Activated CD4-positive, CD25-positive, alpha-beta regulatory T cell treated with anti-CD3 and anti-CD28 coated beads, Interleukin-2, amount 50 U/mL, for 16 hours (primary cell): ENCODE data around the gene GSDMA.
"Not testable (repeated sequence)": the region's sequence is repeated elsewhere in the genome, so short reads cannot be mapped to it uniquely, and the experiment has no call there.

Experiments
- DNase-seq: peaks from one replicate; pipeline ENCODE4 v3.0.0-alpha.2; 2020; ENCODE audit warnings: low read depth, low spot score

GSDMA gene

DNA sequence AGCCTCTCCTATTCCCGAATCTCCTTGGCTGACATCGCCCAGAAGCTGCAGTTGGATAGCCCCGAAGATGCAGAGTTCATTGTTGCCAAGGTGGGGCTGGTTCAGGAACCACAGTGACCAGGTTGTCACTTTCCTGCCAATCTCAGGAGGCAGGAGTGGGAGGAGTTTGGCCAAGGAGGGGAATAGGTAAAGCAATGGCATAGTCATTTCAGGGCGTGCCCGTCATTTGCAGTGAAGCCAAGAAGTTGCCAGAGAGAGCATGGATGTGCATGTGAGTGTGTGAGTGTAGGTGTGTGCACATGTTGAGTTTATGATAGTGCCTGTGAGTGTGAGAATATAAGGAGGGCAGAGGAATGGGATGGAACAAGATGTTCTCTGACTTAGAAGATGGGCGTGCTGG is 32.6 kb downstream of the GSDMA start:
- DNase-seq, result no peak

DNA sequence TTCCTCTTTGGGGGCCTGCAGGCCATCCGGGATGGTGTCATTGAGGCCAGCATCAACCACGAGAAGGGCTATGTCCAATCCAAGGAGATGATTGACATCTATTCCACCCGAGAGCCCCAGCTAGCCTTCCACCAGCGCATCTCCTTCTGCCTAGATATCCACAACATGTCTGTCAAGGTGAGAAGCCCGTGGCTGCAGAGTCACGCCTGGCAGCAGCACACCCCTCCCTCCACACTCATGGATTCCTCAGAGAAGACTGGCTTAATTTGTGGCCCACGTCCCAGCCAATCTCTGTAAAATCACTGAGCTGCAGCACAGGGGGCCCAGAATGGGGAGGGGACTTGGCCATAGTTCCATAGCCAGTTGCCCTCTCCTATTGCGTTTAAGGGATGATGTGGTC is 33.4 kb downstream of the GSDMA start:
- DNase-seq, result no peak

DNA sequence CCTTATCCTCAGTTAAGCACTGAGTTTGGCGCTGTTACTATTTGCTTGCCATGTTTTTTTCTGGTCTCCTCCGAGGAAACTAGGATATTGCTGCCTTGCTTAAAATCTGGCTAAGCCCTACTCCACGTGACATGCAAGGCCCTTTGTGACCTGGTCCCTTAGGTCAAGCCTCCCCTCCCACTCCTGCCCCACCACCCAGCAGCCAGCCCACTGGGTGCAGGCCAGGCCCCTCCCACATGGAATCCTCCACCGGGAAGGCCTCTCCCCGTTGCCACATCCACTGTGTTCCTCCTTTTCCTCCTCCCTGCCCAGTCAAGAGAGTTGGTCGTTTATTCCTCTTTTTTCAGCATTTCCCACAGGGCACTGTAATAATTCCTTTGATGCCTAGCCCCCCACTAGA is 34.0 kb downstream of the GSDMA start:
- no peak for DNase-seq

DNA sequence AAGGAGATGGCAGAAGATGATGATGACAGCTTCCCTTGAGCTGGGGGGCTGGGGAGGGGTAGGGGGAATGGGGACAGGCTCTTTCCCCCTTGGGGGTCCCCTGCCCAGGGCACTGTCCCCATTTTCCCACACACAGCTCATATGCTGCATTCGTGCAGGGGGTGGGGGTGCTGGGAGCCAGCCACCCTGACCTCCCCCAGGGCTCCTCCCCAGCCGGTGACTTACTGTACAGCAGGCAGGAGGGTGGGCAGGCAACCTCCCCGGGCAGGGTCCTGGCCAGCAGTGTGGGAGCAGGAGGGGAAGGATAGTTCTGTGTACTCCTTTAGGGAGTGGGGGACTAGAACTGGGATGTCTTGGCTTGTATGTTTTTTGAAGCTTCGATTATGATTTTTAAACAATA is 34.7 kb downstream of the GSDMA start:
- DNase-seq, result no peak

DNA sequence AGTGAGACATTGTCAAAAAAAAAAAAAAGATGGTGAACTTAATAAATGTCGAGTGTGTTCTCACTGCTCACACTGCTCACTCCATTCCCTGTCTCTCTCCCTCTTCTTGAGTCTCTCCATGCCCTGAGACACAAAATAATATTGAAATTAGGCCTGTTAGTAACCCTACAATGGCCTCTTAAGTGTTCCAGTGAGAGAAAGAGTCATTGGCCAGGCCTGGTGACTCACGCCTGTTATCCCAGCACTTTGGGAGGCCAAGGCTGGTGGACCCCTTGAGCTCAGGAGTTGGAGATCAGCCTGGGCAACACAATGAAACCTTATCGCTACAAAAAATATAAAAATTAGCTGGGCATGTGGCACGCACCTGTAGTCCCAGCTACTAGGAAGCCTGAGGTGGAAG is 36.3 kb downstream of the GSDMA start:
- no peak for DNase-seq

DNA sequence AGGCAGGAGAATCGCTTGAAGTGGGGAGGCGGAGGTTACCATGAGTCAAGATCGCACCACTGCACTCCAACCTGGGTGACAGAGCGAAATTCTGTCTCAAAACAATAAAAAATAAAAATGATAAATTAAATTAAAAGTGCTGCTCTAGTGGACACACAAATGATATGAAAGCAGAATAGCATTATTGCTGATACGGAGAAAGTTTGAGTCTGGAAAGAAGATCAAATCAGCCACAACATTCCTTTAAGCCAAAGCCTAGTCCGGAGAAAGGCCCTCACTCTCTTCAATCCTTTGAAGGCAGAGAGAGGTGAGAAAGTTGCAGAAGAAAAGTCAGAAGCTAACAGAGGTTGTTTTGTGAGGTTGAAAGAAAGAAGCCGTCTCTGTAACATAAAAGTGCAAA is 37.4 kb downstream of the GSDMA start:
- DNase-seq, result no peak

DNA sequence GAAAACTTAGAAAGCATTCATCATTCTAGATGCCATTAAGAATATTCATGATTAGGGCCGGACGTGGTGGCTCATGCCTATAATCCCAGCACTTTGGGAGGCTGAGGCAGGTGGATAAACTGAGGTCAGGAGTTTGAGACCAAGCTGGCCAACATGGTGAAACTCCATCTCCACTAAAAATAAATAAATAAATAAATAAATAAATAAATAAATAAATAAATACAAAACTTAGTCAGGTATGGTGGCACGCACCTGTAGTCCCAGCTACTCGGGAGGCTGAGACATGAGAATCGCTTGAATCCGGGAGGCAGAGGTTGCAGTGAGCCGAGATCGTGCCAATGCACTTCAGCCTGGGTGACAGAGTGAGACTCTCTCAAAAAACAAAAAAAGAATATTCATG is 38.5 kb downstream of the GSDMA start:
- DNase-seq, result not testable (repeated sequence)

DNA sequence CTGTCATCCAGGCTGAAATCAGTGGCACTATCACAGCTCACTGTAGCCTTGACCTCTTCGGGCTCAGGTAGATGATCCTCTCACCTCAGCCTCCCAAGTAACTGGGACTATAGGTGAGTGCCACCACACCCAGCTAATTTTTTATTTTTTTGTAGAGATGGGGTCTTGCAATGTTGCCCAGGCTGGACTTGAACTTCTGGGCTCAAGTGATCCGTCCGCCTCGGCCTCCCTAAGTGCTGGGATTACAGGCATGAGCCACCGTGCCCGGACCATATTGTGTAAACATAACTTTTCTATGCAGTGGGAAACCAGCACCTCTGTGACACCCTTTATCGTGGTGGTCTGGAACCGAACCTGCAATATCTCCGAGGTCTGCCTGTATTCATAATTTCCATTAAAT is 41.3 kb downstream of the GSDMA start:
- no peak for DNase-seq

DNA sequence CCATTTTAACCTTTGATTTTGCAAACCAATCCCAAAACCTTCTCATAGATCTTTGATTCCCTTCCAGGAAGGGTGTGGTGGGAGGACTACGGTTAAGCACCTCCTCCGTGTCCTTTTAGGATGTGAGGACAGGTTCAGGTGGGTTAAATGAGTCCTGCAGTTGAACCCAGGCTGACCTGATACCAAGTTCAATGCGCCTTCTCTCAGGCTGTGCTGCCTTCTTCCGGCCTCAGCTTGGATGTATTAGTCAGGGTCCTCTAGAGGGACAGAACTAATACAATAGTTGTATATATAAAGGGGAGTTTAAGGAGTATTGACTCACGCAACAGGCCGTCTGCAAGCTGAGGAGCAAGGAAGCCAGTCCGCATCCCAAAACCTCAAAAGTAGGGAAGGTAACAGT is 41.9 kb downstream of the GSDMA start:
- DNase-seq, result no peak

DNA sequence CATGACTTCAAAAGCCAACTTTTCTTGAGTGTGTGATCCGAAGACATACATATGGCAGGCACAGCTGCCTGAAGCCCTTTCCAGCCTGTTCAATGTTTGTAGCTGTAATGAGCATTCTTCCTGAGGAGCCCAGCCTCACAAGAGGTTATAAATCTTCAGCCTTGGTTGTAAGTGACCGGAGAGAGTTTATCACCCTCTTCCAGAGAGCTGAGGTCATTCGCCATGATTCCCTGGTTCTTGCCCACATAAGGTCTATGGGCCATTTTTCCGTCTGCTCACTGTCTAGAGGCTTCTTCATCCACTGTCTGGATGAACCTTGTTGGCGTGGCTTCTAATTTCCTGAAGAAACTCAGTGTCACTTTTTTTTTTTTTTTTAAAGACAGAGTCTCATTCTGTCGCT is 42.7 kb downstream of the GSDMA start:
- DNase-seq, result no peak

DNA sequence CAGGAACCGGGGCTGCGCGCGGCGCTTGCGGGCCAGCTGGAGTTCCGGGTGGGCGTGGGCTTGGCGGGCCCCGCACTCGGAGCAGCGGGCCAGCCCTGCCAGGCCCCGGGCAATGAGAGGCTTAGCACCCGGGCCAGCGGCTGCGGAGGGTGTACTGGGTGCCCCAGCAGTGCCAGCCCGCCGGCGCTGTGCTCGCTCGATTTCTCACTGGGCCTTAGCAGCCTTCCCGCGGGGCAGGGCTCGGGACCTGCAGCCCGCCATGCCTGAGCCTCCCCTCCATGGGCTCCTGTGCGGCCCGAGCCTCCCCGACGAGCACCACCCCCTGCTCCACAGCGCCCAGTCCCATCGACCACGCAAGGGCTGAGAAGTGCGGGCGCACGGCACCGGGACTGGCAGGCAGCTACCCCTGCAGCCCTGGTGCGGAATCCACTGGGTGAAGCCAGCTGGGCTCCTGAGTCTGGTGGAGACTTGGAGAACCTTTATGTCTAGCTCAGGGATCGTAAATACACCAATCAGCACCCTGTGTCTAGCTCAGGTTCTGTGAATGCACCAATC is 48.2 kb downstream of the GSDMA start:
- not testable (repeated sequence) for DNase-seq

DNA sequence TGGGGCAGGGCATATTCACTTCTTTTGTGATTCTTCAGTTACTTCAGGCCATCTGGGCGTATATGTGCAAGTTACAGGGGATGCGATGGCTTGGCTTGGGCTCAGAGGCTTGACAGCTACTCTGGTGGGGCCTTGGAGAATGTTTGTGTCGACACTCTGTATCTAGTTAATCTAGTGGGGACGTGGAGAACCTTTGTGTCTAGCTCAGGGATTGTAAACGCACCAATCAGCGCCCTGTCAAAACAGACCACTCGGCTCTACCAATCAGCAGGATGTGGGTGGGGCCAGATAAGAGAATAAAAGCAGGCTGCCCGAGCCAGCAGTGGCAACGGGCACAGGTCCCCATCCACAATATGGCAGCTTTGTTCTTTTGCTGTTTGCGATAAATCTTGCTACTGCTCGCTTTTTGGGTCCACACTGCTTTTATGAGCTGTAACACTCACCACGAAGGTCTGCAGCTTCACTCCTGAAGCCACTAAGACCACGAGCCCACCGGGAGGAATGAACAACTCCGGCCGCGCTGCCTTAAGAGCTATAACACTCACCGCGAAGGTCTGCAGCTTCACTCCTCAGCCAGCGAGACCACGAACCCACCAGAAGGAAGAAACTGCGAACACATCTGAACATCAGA is 49.3 kb downstream of the GSDMA start:
- not testable (repeated sequence) for DNase-seq

DNA sequence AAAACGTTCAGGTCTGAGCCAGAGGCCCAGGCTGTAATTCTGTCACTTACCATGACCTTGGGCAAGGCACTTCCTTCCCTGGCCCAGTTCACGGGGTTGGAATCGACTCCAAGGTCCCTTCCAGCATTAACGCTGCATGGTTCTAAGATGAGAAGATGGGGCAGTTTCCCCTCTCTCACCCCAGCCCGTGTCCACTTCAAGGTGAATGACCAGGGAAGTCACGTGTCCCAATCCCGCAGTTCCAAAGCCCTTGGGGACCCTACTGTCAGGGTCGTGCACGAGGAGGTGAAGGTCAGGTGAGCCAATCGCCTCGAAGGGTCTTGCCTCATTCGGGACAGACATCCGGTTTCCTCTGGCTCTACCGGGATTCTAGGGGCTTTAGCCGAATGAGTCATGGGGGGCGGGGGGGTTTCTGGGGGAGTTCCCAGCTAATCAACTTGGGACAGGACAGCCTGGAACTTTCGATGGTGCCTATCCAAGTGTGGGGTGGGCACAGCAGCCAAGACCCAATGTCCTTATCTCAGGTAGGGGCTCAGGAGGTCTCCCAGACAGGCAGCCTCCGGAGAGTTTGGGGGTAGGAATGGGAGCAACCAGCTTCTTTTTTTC is 51.7 kb downstream of the GSDMA start:
- DNase-seq, result no peak

DNA sequence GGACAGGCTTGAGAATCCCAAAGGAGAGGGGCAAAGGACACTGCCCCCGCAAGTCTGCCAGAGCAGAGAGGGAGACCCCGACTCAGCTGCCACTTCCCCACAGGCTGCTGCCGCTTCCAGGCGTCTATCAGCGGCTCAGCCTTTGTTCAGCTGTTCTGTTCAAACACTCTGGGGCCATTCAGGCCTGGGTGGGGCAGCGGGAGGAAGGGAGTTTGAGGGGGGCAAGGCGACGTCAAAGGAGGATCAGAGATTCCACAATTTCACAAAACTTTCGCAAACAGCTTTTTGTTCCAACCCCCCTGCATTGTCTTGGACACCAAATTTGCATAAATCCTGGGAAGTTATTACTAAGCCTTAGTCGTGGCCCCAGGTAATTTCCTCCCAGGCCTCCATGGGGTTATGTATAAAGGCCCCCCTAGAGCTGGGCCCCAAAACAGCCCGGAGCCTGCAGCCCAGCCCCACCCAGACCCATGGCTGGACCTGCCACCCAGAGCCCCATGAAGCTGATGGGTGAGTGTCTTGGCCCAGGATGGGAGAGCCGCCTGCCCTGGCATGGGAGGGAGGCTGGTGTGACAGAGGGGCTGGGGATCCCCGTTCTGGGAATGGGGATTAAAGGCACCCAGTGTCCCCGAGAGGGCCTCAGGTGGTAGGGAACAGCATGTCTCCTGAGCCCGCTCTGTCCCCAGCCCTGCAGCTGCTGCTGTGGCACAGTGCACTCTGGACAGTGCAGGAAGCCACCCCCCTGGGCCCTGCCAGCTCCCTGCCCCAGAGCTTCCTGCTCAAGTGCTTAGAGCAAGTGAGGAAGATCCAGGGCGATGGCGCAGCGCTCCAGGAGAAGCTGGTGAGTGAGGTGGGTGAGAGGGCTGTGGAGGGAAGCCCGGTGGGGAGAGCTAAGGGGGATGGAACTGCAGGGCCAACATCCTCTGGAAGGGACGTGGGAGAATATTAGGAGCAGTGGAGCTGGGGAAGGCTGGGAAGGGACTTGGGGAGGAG is 52.5 kb downstream of the GSDMA start, which contains the start of gene CSF3:
CSF3 (plus strand) TSS at position 436 of the 993 bp plus-strand sequence; CDS start at position 471, 35 bp downstream.
- no peak for DNase-seq

DNA sequence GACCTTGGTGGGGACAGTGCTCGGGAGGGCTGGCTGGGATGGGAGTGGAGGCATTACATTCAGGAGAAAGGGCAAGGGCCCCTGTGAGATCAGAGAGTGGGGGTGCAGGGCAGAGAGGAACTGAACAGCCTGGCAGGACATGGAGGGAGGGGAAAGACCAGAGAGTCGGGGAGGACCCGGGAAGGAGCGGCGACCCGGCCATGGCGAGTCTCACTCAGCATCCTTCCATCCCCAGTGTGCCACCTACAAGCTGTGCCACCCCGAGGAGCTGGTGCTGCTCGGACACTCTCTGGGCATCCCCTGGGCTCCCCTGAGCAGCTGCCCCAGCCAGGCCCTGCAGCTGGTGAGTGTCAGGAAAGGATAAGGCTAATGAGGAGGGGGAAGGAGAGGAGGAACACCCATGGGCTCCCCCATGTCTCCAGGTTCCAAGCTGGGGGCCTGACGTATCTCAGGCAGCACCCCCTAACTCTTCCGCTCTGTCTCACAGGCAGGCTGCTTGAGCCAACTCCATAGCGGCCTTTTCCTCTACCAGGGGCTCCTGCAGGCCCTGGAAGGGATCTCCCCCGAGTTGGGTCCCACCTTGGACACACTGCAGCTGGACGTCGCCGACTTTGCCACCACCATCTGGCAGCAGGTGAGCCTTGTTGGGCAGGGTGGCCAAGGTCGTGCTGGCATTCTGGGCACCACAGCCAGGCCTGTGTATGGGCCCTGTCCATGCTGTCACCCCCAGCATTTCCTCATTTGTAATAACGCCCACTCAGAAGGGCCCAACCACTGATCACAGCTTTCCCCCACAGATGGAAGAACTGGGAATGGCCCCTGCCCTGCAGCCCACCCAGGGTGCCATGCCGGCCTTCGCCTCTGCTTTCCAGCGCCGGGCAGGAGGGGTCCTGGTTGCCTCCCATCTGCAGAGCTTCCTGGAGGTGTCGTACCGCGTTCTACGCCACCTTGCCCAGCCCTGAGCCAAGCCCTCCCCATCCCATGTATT is 53.5 kb downstream of the GSDMA start:
- DNase-seq, result no peak

DNA sequence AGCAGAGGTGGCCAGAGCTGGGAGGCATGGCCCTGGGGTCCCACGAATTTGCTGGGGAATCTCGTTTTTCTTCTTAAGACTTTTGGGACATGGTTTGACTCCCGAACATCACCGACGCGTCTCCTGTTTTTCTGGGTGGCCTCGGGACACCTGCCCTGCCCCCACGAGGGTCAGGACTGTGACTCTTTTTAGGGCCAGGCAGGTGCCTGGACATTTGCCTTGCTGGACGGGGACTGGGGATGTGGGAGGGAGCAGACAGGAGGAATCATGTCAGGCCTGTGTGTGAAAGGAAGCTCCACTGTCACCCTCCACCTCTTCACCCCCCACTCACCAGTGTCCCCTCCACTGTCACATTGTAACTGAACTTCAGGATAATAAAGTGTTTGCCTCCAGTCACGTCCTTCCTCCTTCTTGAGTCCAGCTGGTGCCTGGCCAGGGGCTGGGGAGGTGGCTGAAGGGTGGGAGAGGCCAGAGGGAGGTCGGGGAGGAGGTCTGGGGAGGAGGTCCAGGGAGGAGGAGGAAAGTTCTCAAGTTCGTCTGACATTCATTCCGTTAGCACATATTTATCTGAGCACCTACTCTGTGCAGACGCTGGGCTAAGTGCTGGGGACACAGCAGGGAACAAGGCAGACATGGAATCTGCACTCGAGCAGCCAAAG is 54.7 kb downstream of the GSDMA start:
- DNase-seq, result no peak

DNA sequence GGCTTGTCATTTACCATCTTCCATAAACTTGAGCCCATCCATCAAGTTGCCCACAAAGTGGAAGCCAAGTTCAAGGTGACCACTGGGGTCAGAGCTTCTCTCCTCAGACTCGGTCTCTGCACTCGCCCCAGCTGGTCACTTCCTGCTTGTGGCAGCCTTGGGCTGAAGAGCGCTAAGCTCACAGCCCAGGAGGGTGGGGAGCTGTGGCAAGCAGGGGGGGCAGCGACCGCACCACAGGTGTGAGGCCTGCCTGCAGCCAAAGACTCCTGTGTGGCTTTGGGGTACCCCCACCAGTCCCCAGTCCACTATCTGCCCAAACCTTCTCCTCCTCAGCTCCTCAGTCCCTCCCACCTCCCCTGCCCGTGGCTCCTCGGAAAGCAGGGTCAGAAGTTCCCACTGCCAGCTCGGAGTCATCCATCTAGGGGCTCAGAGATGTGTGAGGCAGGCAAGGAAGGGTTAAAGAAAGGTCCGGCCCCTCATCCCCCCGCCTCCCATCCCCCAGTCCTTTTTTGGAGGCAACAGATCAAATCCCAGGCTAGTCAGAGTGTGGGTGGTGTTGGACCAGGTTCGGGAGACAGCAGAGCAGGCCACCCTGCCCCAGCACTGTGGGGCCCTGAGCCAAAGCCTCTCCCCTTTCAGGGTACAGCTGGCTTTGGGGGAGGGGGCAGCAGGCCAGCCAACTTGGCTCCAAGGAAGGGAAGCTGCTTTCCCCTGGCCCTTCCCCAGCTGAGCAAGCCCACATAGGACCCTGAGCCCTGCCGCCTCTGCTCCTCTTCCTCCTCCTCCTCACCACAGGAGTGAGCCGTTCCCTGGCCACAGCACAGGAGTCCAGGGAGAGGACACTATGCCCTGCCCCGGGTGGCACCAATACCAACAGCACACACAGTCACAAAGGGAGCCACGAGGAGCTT is 55.7 kb downstream of the GSDMA start:
- no peak for DNase-seq

DNA sequence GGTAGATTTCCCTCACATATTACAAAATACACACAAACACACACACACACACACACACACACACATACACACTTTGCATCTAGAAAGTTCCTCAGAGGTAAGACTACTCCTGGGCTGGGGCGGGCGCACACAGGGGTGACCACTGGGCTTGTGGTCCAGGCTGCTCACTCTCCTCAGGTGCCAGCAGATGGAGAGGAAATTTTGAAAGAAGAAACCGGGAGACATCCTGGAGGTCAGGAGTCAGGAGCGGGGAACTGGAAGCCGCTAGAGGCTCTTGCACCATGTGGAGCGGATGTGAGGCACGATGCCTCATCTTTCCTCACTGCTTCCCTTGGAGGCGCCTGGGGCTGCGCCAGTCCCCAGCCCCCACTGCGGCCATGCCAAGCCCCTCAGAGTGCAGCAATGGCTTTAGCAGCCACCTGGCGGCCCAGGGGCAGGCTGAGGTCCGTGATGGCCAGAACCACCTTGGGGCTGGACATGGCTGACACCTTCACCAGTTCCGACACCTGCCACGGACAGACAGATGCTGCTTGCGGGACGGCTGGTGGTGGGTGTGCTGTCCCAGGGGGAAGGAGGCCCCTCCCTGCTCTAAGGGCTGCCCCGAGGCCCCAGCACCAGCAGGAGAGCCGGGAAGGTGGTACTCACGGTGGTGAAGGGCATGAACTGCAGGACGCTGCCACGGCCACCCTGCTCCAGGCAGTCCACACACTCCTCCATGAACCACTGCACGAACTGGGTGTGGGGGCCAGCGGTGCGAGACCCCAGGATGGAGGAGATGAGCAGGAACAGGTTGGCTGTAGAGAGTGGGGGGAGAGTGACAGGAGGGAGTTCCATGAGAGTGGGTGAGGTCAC is 56.6 kb downstream of the GSDMA start:
- no peak for DNase-seq
